Endothelial cell of umbilical vein (primary cell): ENCODE results near the gene RPL5.

Experiments
- CTCF ChIP-seq, 2 donors: IDR thresholded peaks; 1 replicate in 1 of 2; 2 replicates in 1 of 2; pipeline ENCODE4 v1.5.1; 2011; ENCODE audit warnings: low read length in 2 of 2, mild to moderate bottlenecking in 2 of 2, moderate library complexity in 2 of 2, control low read depth in 1 of 2, inconsistent platforms in 1 of 2, low read depth in 1 of 2; ENCODE audit not compliant: insufficient read depth in 1 of 2; ENCODE audit errors: extremely low read depth in 1 of 2
- EZH2 ChIP-seq: IDR thresholded peaks from 2 replicates; pipeline ENCODE4 v1.6.1; 2012; ENCODE audit warnings: borderline replicate concordance, low read depth, mild to moderate bottlenecking, moderate library complexity, low read length, inconsistent platforms; ENCODE audit not compliant: severe bottlenecking
- GATA2 ChIP-seq: IDR thresholded peaks from 2 replicates; pipeline ENCODE4 v1.7.0; 2011; ENCODE audit warnings: low read depth, mild to moderate bottlenecking, moderate library complexity, mixed read lengths, low read length; ENCODE audit not compliant: insufficient read length, insufficient read depth
- JUN ChIP-seq: IDR thresholded peaks from 2 replicates; pipeline ENCODE4 v1.6.1; 2011; ENCODE audit warnings: borderline replicate concordance, low read depth; ENCODE audit not compliant: insufficient read length, insufficient read depth
- MYC ChIP-seq: IDR thresholded peaks from one replicate; pipeline ENCODE4 v1.6.1; 2011; ENCODE audit warnings: mild to moderate bottlenecking, low read depth, low read length
- POLR2AphosphoS5 ChIP-seq: IDR thresholded peaks from 2 replicates; pipeline ENCODE4 v1.6.1; 2012; ENCODE audit warnings: low read depth, mild to moderate bottlenecking, control low read depth, low read length, moderate library complexity; ENCODE audit not compliant: insufficient read depth

GRCh38 chr1:92879316-92879968, 47.6 kb downstream of the RPL5 start:
- TF ChIP-seq CTCF (IDR thresholded peaks at IDR 0.05; ENCODE audit: extremely low read depth in 1 of 2, insufficient read depth in 1 of 2, low read depth in 1 of 2, low read length in 2 of 2) = no peak
- no peak for TF ChIP-seq JUN
- TF ChIP-seq EZH2 = no peak
- TF ChIP-seq MYC = no peak
- TF ChIP-seq GATA2 = no peak
- TF ChIP-seq POLR2AphosphoS5 = no peak
